HCT116 (cell line): ENCODE results near the gene RPS14. TPM values are rescaled to one million over a fixed set of nuclear protein-coding genes. Genes with fewer than 3 reads are reported as not detected.

Source experiments
- ATAC-seq: fragments of 200-7000 bp; cut with Tn5 transposase; 2 replicates; pipeline ENCODE4 v1.9.1; 2020; ENCODE audit warnings: mild to moderate bottlenecking, moderate library complexity
- BruUV-seq: library from RNA; stranded (reverse); fragments of 400-500 nt; replicated peaks from 2 replicates; lab custom pipeline; 2021; lab: Mats Ljungman, UMichigan
- CTCF ChIA-PET: fragments of 300-600 bp; sonication (Branson Sonifier 250); formaldehyde crosslinking; loops from one replicate; lab custom pipeline; 2021; ENCODE audit warnings: antibody characterized with exemption; lab: Charles Lee
- POLR2A ChIA-PET: fragments of 300-600, 350-600 bp; sonication (Branson Sonifier 250); formaldehyde crosslinking; loops from one replicate; lab custom pipeline; 2021; ENCODE audit warnings: antibody characterized with exemption; lab: Charles Lee
- RAD21 ChIA-PET, 2 experiments: fragments of 300-600 bp; sonication (Branson Sonifier 250); formaldehyde crosslinking; loops; one replicate each; lab custom pipeline; 2023; ENCODE audit warnings: low total read pairs in 2 of 2; ENCODE audit not compliant: uncharacterized antibody in 2 of 2, unreplicated experiment in 2 of 2, low non-redundant PET in 1 of 2; lab: Charles Lee
- DNase-seq: peaks from one replicate; pipeline ENCODE4 v3.0.0-alpha.2; 2010; ENCODE audit warnings: low read depth, low spot score
- H2AFZ ChIP-seq: fragments of 200-600 bp; shearing (Covaris generic), sonication (generic); 2 replicates; pipeline ENCODE4 v1.6.1; 2017; ENCODE audit warnings: low read depth, mixed run types, mixed read lengths, antibody characterized with exemption, low read length; ENCODE audit not compliant: poor library complexity, severe bottlenecking
- H3K27ac ChIP-seq: 2 replicates; pipeline ENCODE4 v1.5.1; 2012; ENCODE audit warnings: low read depth, low read length
- H3K27me3 ChIP-seq: fragments of 200-600 bp; sonication (generic); 2 replicates; pipeline ENCODE4 v1.6.1; 2016; ENCODE audit warnings: mixed run types, low read length, mixed read lengths; ENCODE audit not compliant: insufficient read depth
- H3K36me3 ChIP-seq, 2 experiments: fragments of 200-500 bp in 1 of 2; fragments of 200-600 bp in 1 of 2; sonication (Bioruptor generic) in 1 of 2; sonication (generic) in 1 of 2; 2 replicates each; pipeline versions ENCODE4 v1.5.1 to v1.6.1; 2014 to 2016; ENCODE audit warnings: low read length in 2 of 2, inconsistent platforms in 1 of 2, mixed read lengths in 1 of 2, mixed run types in 1 of 2; ENCODE audit not compliant: insufficient read depth in 2 of 2, control insufficient read depth in 1 of 2
- H3K4me1 ChIP-seq, 2 experiments: fragments of 200-600 bp in 1 of 2; sonication (generic) in 1 of 2; 2 replicates each; pipeline versions ENCODE4 v1.5.1 to v1.6.1; 2012 to 2017; ENCODE audit warnings: low read length in 2 of 2, inconsistent platforms in 1 of 2, mild to moderate bottlenecking in 1 of 2, mixed read lengths in 1 of 2, mixed run types in 1 of 2, moderate library complexity in 1 of 2; ENCODE audit not compliant: insufficient read depth in 2 of 2, control insufficient read depth in 1 of 2
- H3K4me2 ChIP-seq: fragments of 200-600 bp; sonication (generic); 2 replicates; pipeline ENCODE4 v1.6.1; 2017; ENCODE audit warnings: mixed run types, low read length, mixed read lengths
- H3K4me3 ChIP-seq, 2 experiments: fragments of 200-600 bp in 1 of 2; sonication (generic) in 1 of 2; replicated peaks in 1 of 2; 2 replicates each; pipeline ENCODE4 v1.5.1; 2011 to 2016; ENCODE audit warnings: low read length in 2 of 2, control low read depth in 1 of 2, low read depth in 1 of 2, mild to moderate bottlenecking in 1 of 2, mixed read lengths in 1 of 2, mixed run types in 1 of 2
- H3K79me2 ChIP-seq: fragments of 200-600 bp; sonication (generic); 2 replicates; pipeline ENCODE4 v1.6.1; 2017; ENCODE audit warnings: mild to moderate bottlenecking, mixed run types, low read length, moderate library complexity, mixed read lengths; ENCODE audit not compliant: insufficient read depth
- H3K9ac ChIP-seq: fragments of 200-600 bp; sonication (generic); 2 replicates; pipeline ENCODE4 v1.6.1; 2016; ENCODE audit warnings: low read length, mixed read lengths
- H3K9me2 ChIP-seq: fragments of 200-600 bp; sonication (generic), shearing (Covaris generic); 2 replicates; pipeline ENCODE4 v1.6.1; 2017; ENCODE audit warnings: mixed run types, mild to moderate bottlenecking, moderate library complexity; ENCODE audit not compliant: insufficient read depth
- H3K9me3 ChIP-seq, 2 experiments: fragments of 200-500 bp in 1 of 2; fragments of 200-600 bp in 1 of 2; sonication (Bioruptor generic) in 1 of 2; sonication (generic) in 1 of 2; 2 replicates each; pipeline ENCODE4 v1.6.1; 2014 to 2017; ENCODE audit warnings: low read length in 2 of 2, mixed read lengths in 2 of 2, inconsistent platforms in 1 of 2, low read depth in 1 of 2, mild to moderate bottlenecking in 1 of 2, mixed run types in 1 of 2, moderate library complexity in 1 of 2; ENCODE audit not compliant: control insufficient read depth in 1 of 2, insufficient read depth in 1 of 2
- H4K20me1 ChIP-seq: fragments of 200-600 bp; sonication (generic), shearing (Covaris generic); 2 replicates; pipeline ENCODE4 v1.6.1; 2017; ENCODE audit warnings: mixed run types, mild to moderate bottlenecking, moderate library complexity; ENCODE audit not compliant: insufficient read depth
- EGR1 ChIP-seq: IDR thresholded peaks from 2 replicates; pipeline ENCODE4 v1.6.1; 2012; ENCODE audit warnings: low read depth
- EZH2 ChIP-seq: fragments of 200-600 bp; sonication (generic); IDR thresholded peaks from 2 replicates; pipeline ENCODE4 v1.6.1; 2017; ENCODE audit warnings: antibody characterized with exemption, mixed run types
- EZH2phosphoT487 ChIP-seq: fragments of 200-600 bp; IDR thresholded peaks from 2 replicates; pipeline ENCODE4 v1.6.1; 2018; ENCODE audit warnings: antibody characterized with exemption, borderline replicate concordance
- FOSL1 ChIP-seq: IDR thresholded peaks from 2 replicates; pipeline ENCODE4 v1.6.1; 2012; ENCODE audit warnings: low read depth
- POLR2A ChIP-seq: IDR thresholded peaks from 2 replicates; pipeline ENCODE4 v1.7.0; 2011; ENCODE audit warnings: borderline replicate concordance; ENCODE audit not compliant: insufficient read depth, insufficient read length; ENCODE audit errors: extremely low read depth
- POLR2AphosphoS5 ChIP-seq: IDR thresholded peaks from 2 replicates; pipeline ENCODE4 v1.6.1; 2011; ENCODE audit warnings: mild to moderate bottlenecking, low read depth, low read length, moderate library complexity
- SRF ChIP-seq: IDR thresholded peaks from 2 replicates; pipeline ENCODE4 v1.6.1; 2012; ENCODE audit warnings: low read depth
- YY1 ChIP-seq: IDR thresholded peaks from 2 replicates; pipeline ENCODE4 v1.6.1; 2011; ENCODE audit warnings: low read length, low read depth, moderate library complexity, mild to moderate bottlenecking; ENCODE audit not compliant: insufficient replicate concordance; ENCODE audit errors: extremely low read depth
- ZFX ChIP-seq: fragments of 450-650 bp; IDR thresholded peaks from 2 replicates; pipeline ENCODE4 v1.6.1; 2017
- intact Hi-C: fragments of 100-400 bp; cut with micrococcal nuclease; formaldehyde crosslinking; loops from 2 replicates; pipeline ENCODE4 v1.10.0; 2022
- total RNA-seq: library from RNA; stranded (reverse); gene quantifications from one replicate; pipeline ENCODE4 v1.2.1, GENCODE V29; 2021; ENCODE audit not compliant: unreplicated experiment
- TF ChIP-seq, protein P1 (sequence below): IDR thresholded peaks from 2 replicates; pipeline ENCODE4 v1.6.1; 2012
- TF ChIP-seq, protein P2 (sequence below): IDR thresholded peaks from 2 replicates; pipeline ENCODE4 v1.6.1; 2012
- TF ChIP-seq, protein P3 (sequence below): IDR thresholded peaks from 2 replicates; pipeline ENCODE4 v1.6.1; 2012; ENCODE audit warnings: low read depth

Gene RPS14
- total RNA-seq, 1 experiment from 2014 or later: 2,557 TPM

DNA sequence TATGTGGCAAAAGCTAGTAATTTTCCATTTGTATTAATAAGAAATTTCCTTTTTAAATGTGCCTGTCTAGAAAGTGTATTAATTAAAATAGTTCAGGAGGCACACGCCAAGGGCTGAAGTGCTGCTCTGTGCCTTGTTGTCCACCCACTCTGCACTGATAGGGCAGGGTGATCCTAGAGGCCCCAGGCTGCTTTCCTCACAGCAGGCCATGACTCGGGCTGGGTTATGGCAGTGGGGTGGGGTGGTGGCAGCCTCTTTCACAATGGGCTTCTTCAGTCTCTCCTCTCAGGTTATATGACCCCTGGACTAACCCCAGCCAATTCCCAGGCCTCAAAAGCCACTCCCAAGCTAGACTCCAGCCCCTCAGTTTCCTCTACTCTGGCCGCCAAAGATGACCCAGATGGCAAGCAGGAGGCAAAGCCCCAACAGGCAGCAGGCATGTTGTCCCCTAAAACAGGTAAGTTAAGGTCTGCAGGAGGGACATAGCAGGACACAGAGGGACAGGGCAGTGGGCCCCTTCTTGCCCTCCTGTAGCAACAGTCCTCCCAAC, 56.4 kb downstream of the RPS14 start:
- Histone ChIP-seq H3K4me3 (no peak overlapping the region), H2AFZ (no peak overlapping the region), H3K27ac (no peak overlapping the region), H3K4me2 (no peak overlapping the region), H3K9ac (no peak overlapping the region), H3K27me3 (no peaks in the 10 kb centered on the region)
- ChIA-PET CTCF (no interaction called here), POLR2A (no interaction called here), RAD21 (no interaction called here)
- BruUV-seq: no TSS peak
- DNase-seq: no peak
- TF ChIP-seq POLR2A (no peak), ZFX (no peak), FOSL1 (no peak), EZH2phosphoT487 (no peak), SRF (no peak), EGR1 (no peak), YY1 (no peak), POLR2AphosphoS5 (no peak), EZH2 (no peak)
- TF ChIP-seq, protein P1, sequence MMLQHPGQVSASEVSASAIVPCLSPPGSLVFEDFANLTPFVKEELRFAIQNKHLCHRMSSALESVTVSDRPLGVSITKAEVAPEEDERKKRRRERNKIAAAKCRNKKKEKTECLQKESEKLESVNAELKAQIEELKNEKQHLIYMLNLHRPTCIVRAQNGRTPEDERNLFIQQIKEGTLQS: no peak
- TF ChIP-seq, protein P2, sequence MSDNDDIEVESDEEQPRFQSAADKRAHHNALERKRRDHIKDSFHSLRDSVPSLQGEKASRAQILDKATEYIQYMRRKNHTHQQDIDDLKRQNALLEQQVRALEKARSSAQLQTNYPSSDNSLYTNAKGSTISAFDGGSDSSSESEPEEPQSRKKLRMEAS: no peak
- TF ChIP-seq, protein P3, sequence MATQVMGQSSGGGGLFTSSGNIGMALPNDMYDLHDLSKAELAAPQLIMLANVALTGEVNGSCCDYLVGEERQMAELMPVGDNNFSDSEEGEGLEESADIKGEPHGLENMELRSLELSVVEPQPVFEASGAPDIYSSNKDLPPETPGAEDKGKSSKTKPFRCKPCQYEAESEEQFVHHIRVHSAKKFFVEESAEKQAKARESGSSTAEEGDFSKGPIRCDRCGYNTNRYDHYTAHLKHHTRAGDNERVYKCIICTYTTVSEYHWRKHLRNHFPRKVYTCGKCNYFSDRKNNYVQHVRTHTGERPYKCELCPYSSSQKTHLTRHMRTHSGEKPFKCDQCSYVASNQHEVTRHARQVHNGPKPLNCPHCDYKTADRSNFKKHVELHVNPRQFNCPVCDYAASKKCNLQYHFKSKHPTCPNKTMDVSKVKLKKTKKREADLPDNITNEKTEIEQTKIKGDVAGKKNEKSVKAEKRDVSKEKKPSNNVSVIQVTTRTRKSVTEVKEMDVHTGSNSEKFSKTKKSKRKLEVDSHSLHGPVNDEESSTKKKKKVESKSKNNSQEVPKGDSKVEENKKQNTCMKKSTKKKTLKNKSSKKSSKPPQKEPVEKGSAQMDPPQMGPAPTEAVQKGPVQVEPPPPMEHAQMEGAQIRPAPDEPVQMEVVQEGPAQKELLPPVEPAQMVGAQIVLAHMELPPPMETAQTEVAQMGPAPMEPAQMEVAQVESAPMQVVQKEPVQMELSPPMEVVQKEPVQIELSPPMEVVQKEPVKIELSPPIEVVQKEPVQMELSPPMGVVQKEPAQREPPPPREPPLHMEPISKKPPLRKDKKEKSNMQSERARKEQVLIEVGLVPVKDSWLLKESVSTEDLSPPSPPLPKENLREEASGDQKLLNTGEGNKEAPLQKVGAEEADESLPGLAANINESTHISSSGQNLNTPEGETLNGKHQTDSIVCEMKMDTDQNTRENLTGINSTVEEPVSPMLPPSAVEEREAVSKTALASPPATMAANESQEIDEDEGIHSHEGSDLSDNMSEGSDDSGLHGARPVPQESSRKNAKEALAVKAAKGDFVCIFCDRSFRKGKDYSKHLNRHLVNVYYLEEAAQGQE: no peak
- TF ChIP-seq, all 23 proteins: peak for 0
- Histone ChIP-seq H3K9me2 (no peaks in the 10 kb centered on the region), H4K20me1 (no peaks in the 10 kb centered on the region), H3K4me1 (no peaks in the 10 kb centered on the region), H3K36me3 (peaks cover 43 to 65% of the 10 kb centered on the region in 2 experiments), H3K79me2 (no peaks in the 10 kb centered on the region; the same call in 1 of the 2 replicates), H3K9me3 (no peaks in the 10 kb centered on the region)
- no peak for ATAC-seq
- intact Hi-C loops: no loop called here
